ENCODE measurements around the gene TSPAN13. TPM values are rescaled to one million over a fixed set of nuclear protein-coding genes. Genes with fewer than 3 reads are reported as not detected.

TSPAN13 gene
- total and polyA plus RNA-seq, 2 of the 8 experiments (the other 6 are each of a cell fraction or from before 2014, with no cell fraction given): 15.3 to 28.1 TPM

- Histone ChIP-seq H3K9ac (replicated peaks in 1 of 4; ENCODE audit: extremely low read depth in 1 of 4, low read depth in 3 of 4, low read length in 3 of 4) (no peak overlapping the region), H3K36me3 (ENCODE audit: control insufficient read depth in 2 of 4, insufficient read depth in 4 of 4, low read length in 3 of 4) (no peaks in the 10 kb centered on the region), H3K27me3 (replicated peaks in 1 of 4; ENCODE audit: control insufficient read depth in 3 of 4, extremely low read depth in 1 of 4, insufficient read depth in 3 of 4, low read length in 3 of 4) (no peaks in the 10 kb centered on the region), H3K9me3 (ENCODE audit: insufficient read depth in 2 of 2, low read depth in 1 of 2, low read length in 1 of 2) (no peaks in the 10 kb centered on the region), H3K23ac (ENCODE audit: insufficient read length) (no peak overlapping the region), H2BK12ac (ENCODE audit: low read depth, low read length) (no peak overlapping the region), H2AK5ac (ENCODE audit: low read depth, low read length) (no peak overlapping the region), H2AFZ (ENCODE audit: low read length) (no peak overlapping the region), H3K79me1 (ENCODE audit: low read depth, low read length) (no peaks in the 10 kb centered on the region), H2BK5ac (ENCODE audit: low read depth, low read length) (no peak overlapping the region), H3K23me2 (ENCODE audit: low read depth, low read length) (no peaks in the 10 kb centered on the region), H3K4me3 (ENCODE audit: extremely low read depth in 1 of 4, insufficient read depth in 2 of 4, low read depth in 3 of 4, low read length in 4 of 4) (no peak overlapping the region), H2BK120ac (replicated peaks; ENCODE audit: low read depth, low read length) (no peak overlapping the region), H3K4me2 (ENCODE audit: insufficient read depth in 1 of 2, low read depth in 2 of 2, low read length in 2 of 2) (no peak overlapping the region), H3K18ac (ENCODE audit: extremely low read depth, low read length) (no peak overlapping the region), H3K14ac (ENCODE audit: insufficient read length) (no peak overlapping the region), H3K27ac (ENCODE audit: low read depth, low read length) (no peak overlapping the region), H3K79me2 (ENCODE audit: control insufficient read depth in 1 of 2, insufficient read depth in 2 of 2, low read length in 2 of 2) (no peaks in the 10 kb centered on the region), H3K56ac (replicated peaks; ENCODE audit: insufficient read length, low read depth, low read length) (no peak overlapping the region), H4K91ac (replicated peaks; ENCODE audit: insufficient read length, low read length) (no peak overlapping the region), H4K20me1 (replicated peaks in 1 of 2; ENCODE audit: control insufficient read depth in 1 of 2, insufficient read depth in 2 of 2, low read length in 2 of 2) (no peaks in the 10 kb centered on the region), H3K4ac (replicated peaks; ENCODE audit: insufficient read length, low read depth, low read length) (no peak overlapping the region), H4K8ac (ENCODE audit: extremely low read depth, insufficient read depth, low read length) (no peak overlapping the region), H3K4me1 (replicated peaks in 1 of 4; ENCODE audit: control insufficient read depth in 3 of 4, insufficient read depth in 4 of 4, low read length in 3 of 4) (no peaks in the 10 kb centered on the region), H4K5ac (ENCODE audit: insufficient read length, low read depth, low read length) (no peak overlapping the region), H2BK15ac (ENCODE audit: low read length) (no peak overlapping the region), H2BK20ac (ENCODE audit: low read length) (no peak overlapping the region)
- CTCF ChIA-PET (ENCODE audit: partially characterized antibody): interaction anchor here (1.9 kb wide), 1 partner anchor 16 kb away, joined by 9 read pairs; no protein-coding TSS in a partner anchor
- 78% methylated on average over 2 of the region's 2 CpGs; no CpG with 5 or more reads in 1 of the 2 experiments for WGBS, 2 experiments (ENCODE audit: extremely low coverage in 1 of 2, insufficient coverage in 1 of 2, insufficient read length in 1 of 2, insufficient replicate concordance in 2 of 2, low coverage in 1 of 2, low lambda C conversion rate in 2 of 2, missing lambda C conversion rate in 1 of 2)
- DNase-seq (ENCODE audit: low read depth in 1 of 2, low spot score in 2 of 2) (no peak), FAIRE-seq (no peak)
- POLR2A ChIA-PET (ENCODE audit: partially characterized antibody): no interaction called here
- TF ChIP-seq, protein P1, sequence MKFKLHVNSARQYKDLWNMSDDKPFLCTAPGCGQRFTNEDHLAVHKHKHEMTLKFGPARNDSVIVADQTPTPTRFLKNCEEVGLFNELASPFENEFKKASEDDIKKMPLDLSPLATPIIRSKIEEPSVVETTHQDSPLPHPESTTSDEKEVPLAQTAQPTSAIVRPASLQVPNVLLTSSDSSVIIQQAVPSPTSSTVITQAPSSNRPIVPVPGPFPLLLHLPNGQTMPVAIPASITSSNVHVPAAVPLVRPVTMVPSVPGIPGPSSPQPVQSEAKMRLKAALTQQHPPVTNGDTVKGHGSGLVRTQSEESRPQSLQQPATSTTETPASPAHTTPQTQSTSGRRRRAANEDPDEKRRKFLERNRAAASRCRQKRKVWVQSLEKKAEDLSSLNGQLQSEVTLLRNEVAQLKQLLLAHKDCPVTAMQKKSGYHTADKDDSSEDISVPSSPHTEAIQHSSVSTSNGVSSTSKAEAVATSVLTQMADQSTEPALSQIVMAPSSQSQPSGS (IDR thresholded peaks at IDR 0.05; ENCODE audit: low read length): no peak
- TF ChIP-seq SIX5 (IDR thresholded peaks at IDR 0.05; ENCODE audit: low read depth, low read length) (no peak), HDAC6 (IDR thresholded peaks at IDR 0.05; ENCODE audit: low read depth, low read length) (no peak), RXRA (IDR thresholded peaks at IDR 0.05; ENCODE audit: insufficient read depth, low read depth, low read length) (no peak), CTCF (IDR thresholded peaks at IDR 0.05; ENCODE audit: control extremely low read depth in 1 of 3, insufficient read depth in 1 of 3, low read depth in 1 of 3, low read length in 3 of 3) (no peak), TCF12 (IDR thresholded peaks at IDR 0.05; ENCODE audit: low read depth, low read length) (no peak), KDM4A (IDR thresholded peaks at IDR 0.05; ENCODE audit: low read depth, low read length, severe bottlenecking) (no peak), SIN3A (conservative IDR thresholded peaks at IDR 0.05 in 1 of 2, IDR thresholded peaks at IDR 0.05 in 1 of 2; ENCODE audit: low read depth in 1 of 2, low read length in 2 of 2) (no peak), ZNF274 (IDR thresholded peaks at IDR 0.05; ENCODE audit: borderline replicate concordance, extremely low read depth, low read length) (no peak)
Observed at GRCh38 chr7:16816824-16817223, 63.3 kb downstream of the TSPAN13 start.
